Natural killer cell (primary cell): ENCODE data around the gene HEATR1. TPM values are rescaled to one million over a fixed set of nuclear protein-coding genes. Genes with fewer than 3 reads are reported as not detected.
"Not testable (repeated sequence)": the region's sequence is repeated elsewhere in the genome, so short reads cannot be mapped to it uniquely, and the experiment has no call there.

Experiments
- ATAC-seq, 3 donors: fragments of 150-1000 bp in 2 of 3; fragments of 200-7000 bp in 1 of 3; cut with Tn5 transposase; 1 replicate in 1 of 3; 2 replicates in 2 of 3; pipeline ENCODE4 v1.10.0; 2021; ENCODE audit warnings: mild to moderate bottlenecking in 2 of 3, moderate library complexity in 2 of 3
- DNase-seq, 2 donors: peaks; one replicate each; pipeline versions ENCODE4 v3.0.0 to v3.0.0-alpha.2; 2013 to 2021; ENCODE audit warnings: mixed read lengths in 1 of 2
- H3K27ac ChIP-seq: one replicate; pipeline ENCODE4 v1.5.1; 2013; ENCODE audit warnings: mild to moderate bottlenecking, low read length
- H3K27me3 ChIP-seq: one replicate; pipeline ENCODE4 v1.6.1; 2013; ENCODE audit warnings: low read length; ENCODE audit not compliant: control insufficient read depth, insufficient read depth
- H3K36me3 ChIP-seq: one replicate; pipeline ENCODE4 v1.6.1; 2013; ENCODE audit warnings: low read length; ENCODE audit not compliant: control insufficient read depth, insufficient read depth
- H3K4me1 ChIP-seq: one replicate; pipeline ENCODE4 v1.6.1; 2013; ENCODE audit warnings: low read length; ENCODE audit not compliant: control insufficient read depth, insufficient read depth
- H3K4me3 ChIP-seq: one replicate; pipeline ENCODE4 v1.5.1; 2013; ENCODE audit warnings: low read length
- H3K9me3 ChIP-seq: one replicate; pipeline ENCODE4 v1.6.1; 2013; ENCODE audit warnings: low read length; ENCODE audit not compliant: control insufficient read depth, insufficient read depth
- H3K27ac Mint-ChIP-seq, 2 donors: one replicate each; pipeline ENCODE4 v1.8.0; 2022; ENCODE audit warnings: mild to moderate bottlenecking in 2 of 2, mixed read lengths in 2 of 2, moderate library complexity in 1 of 2
- H3K27me3 Mint-ChIP-seq, 2 donors: one replicate each; pipeline ENCODE4 v1.8.0; 2022; ENCODE audit warnings: low read depth in 2 of 2, mixed read lengths in 2 of 2
- H3K36me3 Mint-ChIP-seq: one replicate; pipeline ENCODE4 v1.8.0; 2022; ENCODE audit warnings: mixed read lengths
- H3K4me1 Mint-ChIP-seq, 2 donors: one replicate each; pipeline ENCODE4 v1.8.0; 2022; ENCODE audit warnings: mixed read lengths in 2 of 2
- H3K4me3 Mint-ChIP-seq: one replicate; pipeline ENCODE4 v1.8.0; 2022; ENCODE audit warnings: mild to moderate bottlenecking, moderate library complexity, mixed read lengths
- H3K9me3 Mint-ChIP-seq, 2 donors: one replicate each; pipeline ENCODE4 v1.8.0; 2022; ENCODE audit warnings: mixed read lengths in 2 of 2
- CTCF ChIP-seq: fragments of 200-600 bp; IDR thresholded peaks from one replicate; pipeline ENCODE4 v1.8.0; 2022; ENCODE audit warnings: antibody characterized with exemption
- WGBS: methylation state at CpG from one replicate; pipeline ENCODE4 v1.1.7; 2013; ENCODE audit warnings: missing lambda C conversion rate; ENCODE audit not compliant: insufficient coverage; 5-methylcytosine and 5-hydroxymethylcytosine counted together
- intact Hi-C: fragments of 100-400 bp; cut with micrococcal nuclease; formaldehyde crosslinking; loops from one replicate; pipeline ENCODE4 v1.14.2; 2022
- total RNA-seq, 4 donors: library from RNA; stranded (reverse); fragments of 120-200 nt in 1 of 4; gene quantifications; one replicate each; pipeline versions ENCODE4 v1.2.3 to v1.2.4, GENCODE V29; 2013 to 2022

Gene HEATR1
- total RNA-seq, 3 donors from 2014 or later (not counting 1 experiment from before 2014, with no cell fraction given) = 29.0 to 43.0 (median 35.3) TPM

- no peaks in the 10 kb centered on the region for H3K4me1 ChIP-seq
- no peaks in the 10 kb centered on the region for H3K9me3 ChIP-seq
- H3K36me3 ChIP-seq = no peaks in the 10 kb centered on the region
- Mint-ChIP-seq H3K4me3 (no peak overlapping the region), H3K36me3 (no peaks in the 10 kb centered on the region), H3K27me3 (peaks cover 0 to 2% of the 10 kb centered on the region in 2 donors), H3K4me1 (no peaks in the 10 kb centered on the region), H3K9me3 (no peaks in the 10 kb centered on the region), H3K27ac (no peak overlapping the region)
- TF ChIP-seq CTCF = no peak
- WGBS = 94% methylated on average over 1 of the region's 1 CpG
- intact Hi-C loops = no loop called here
- no peaks in the 10 kb centered on the region for H3K27me3 ChIP-seq
- no peak for DNase-seq
- no peak overlapping the region for H3K4me3 ChIP-seq
- no peak for ATAC-seq
- H3K27ac ChIP-seq = no peak overlapping the region
These were observed 95.1 kb downstream of the HEATR1 start for GRCh38 chr1:236509203-236509602.

DNA sequence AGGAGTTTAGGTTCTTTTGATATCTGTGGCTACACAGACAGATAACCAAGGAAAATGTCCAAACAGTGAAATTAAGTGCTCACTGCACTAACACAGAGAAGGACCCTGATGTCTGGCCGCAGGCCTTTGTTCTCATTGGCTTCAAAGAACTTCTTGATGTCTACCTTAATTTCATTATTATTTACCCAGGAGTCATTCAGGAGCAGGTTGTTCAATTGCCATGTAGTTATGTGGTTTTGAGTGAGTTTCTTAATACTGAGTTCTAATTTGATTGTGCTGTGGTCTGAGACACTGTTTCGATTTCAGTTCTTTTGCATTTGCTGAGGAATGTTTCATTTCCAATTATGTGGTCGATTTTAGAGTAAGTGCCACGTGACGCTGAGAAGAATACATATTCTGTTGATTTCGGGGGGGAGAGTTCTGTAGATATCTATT lies 95.7 kb downstream of the HEATR1 start:
- no peak for TF ChIP-seq CTCF
- Histone ChIP-seq H3K27ac (no peak overlapping the region), H3K4me1 (no peaks in the 10 kb centered on the region), H3K36me3 (no peaks in the 10 kb centered on the region), H3K27me3 (no peaks in the 10 kb centered on the region), H3K4me3 (no peak overlapping the region), H3K9me3 (no peaks in the 10 kb centered on the region)
- no peak overlapping the region for H3K27ac Mint-ChIP-seq
- 84% methylated on average over 6 of the region's 6 CpGs for WGBS
- ATAC-seq = no peak
- intact Hi-C loops = no loop called here
- no peaks in the 10 kb centered on the region for H3K36me3 Mint-ChIP-seq
- H3K9me3 Mint-ChIP-seq = no peaks in the 10 kb centered on the region
- no peak for DNase-seq
- no peaks in the 10 kb centered on the region for H3K4me1 Mint-ChIP-seq
- H3K4me3 Mint-ChIP-seq = no peak overlapping the region
- H3K27me3 Mint-ChIP-seq = peaks cover 0 to 2% of the 10 kb centered on the region in 2 donors

GRCh38 chr1:236507022-236507700 lies 97.2 kb downstream of the HEATR1 start:
- Histone ChIP-seq H3K4me3 (no peak overlapping the region), H3K36me3 (no peaks in the 10 kb centered on the region), H3K9me3 (no peaks in the 10 kb centered on the region), H3K4me1 (peaks cover 8% of the 10 kb centered on the region), H3K27me3 (no peaks in the 10 kb centered on the region), H3K27ac (no peak overlapping the region)
- H3K27ac Mint-ChIP-seq = no peak overlapping the region
- H3K36me3 Mint-ChIP-seq = no peaks in the 10 kb centered on the region
- no peak for TF ChIP-seq CTCF
- DNase-seq (no peak), ATAC-seq (no peak)
- H3K27me3 Mint-ChIP-seq = peaks cover 2 to 8% of the 10 kb centered on the region in 2 donors
- no peaks in the 10 kb centered on the region for H3K9me3 Mint-ChIP-seq
- H3K4me1 Mint-ChIP-seq = peaks cover 7% of the 10 kb centered on the region in 2 donors
- H3K4me3 Mint-ChIP-seq = no peak overlapping the region
- intact Hi-C loops = no loop called here
- 98% methylated on average over 5 of the region's 5 CpGs for WGBS

- H3K36me3 ChIP-seq, H3K4me3 ChIP-seq, H3K27me3 Mint-ChIP-seq, intact Hi-C loops, H3K27ac Mint-ChIP-seq, DNase-seq, H3K36me3 Mint-ChIP-seq, H3K4me1 ChIP-seq, ATAC-seq, H3K4me1 Mint-ChIP-seq, H3K9me3 Mint-ChIP-seq, H3K9me3 ChIP-seq, H3K27ac ChIP-seq, H3K27me3 ChIP-seq, H3K4me3 Mint-ChIP-seq: not testable (repeated sequence)
- WGBS = 62% methylated on average over 3 of the region's 3 CpGs
These were observed 100.0 kb downstream of the HEATR1 start for GRCh38 chr1:236504338-236504737.
